HUES64 (cell line): ENCODE data around the gene CARD8.
A peak's percentile ranks its signal among the peaks of the same experiment; 100 is the strongest.

ENCODE experiments used
- H3K27ac ChIP-seq: 2 replicates; pipeline ENCODE4 v1.7.0; 2013; ENCODE audit warnings: low read depth, low read length, inconsistent platforms
- H3K27me3 ChIP-seq: 2 replicates; pipeline ENCODE4 v1.6.1; 2013; ENCODE audit warnings: mild to moderate bottlenecking, low read length; ENCODE audit not compliant: insufficient read depth
- H3K36me3 ChIP-seq: 2 replicates; pipeline ENCODE4 v1.6.1; 2013; ENCODE audit warnings: mild to moderate bottlenecking, low read length; ENCODE audit not compliant: insufficient read depth
- H3K4me1 ChIP-seq: 2 replicates; pipeline ENCODE4 v1.6.1; 2013; ENCODE audit warnings: mild to moderate bottlenecking, low read length, moderate library complexity; ENCODE audit not compliant: insufficient read depth
- H3K4me3 ChIP-seq: 2 replicates; pipeline ENCODE4 v1.5.1; 2013; ENCODE audit warnings: mild to moderate bottlenecking, low read length, moderate library complexity
- H3K9ac ChIP-seq: 2 replicates; pipeline ENCODE4 v1.6.1; 2013; ENCODE audit warnings: mild to moderate bottlenecking, low read depth, low read length
- H3K9me3 ChIP-seq: 2 replicates; pipeline ENCODE4 v1.6.1; 2013; ENCODE audit warnings: low read depth, low read length; ENCODE audit not compliant: insufficient read depth
- WGBS: fragments of 150-250, 120-280 bp; methylation state at CpG from one replicate; pipeline ENCODE4 v1.1.7; 2013; ENCODE audit warnings: missing lambda C conversion rate; 5-methylcytosine and 5-hydroxymethylcytosine counted together

The CARD8 gene

GRCh38 chr19:48169939-48170803, 85.5 kb downstream of the CARD8 start, which contains the start of the genes LIG1 and ZSWIM9:
LIG1 (minus strand) TSS chr19:48170344; CDS start chr19:48165566, 4,778 bp downstream.
ZSWIM9 (plus strand) TSS chr19:48170680; CDS start chr19:48171803, 1,123 bp downstream.
- under 1% methylated on average over 82 of the region's 82 CpGs for WGBS
- H3K9ac ChIP-seq = peak within 1 kb of the TSS; percentile 98
- peak within 1 kb of the TSS; percentile 98 for H3K4me3 ChIP-seq
- H3K36me3 ChIP-seq = peaks cover 30% of the 10 kb centered on the region
- no peaks in the 10 kb centered on the region; the same call in none of the 2 replicates for H3K4me1 ChIP-seq
- peak within 1 kb of the TSS; percentile 96 for H3K27ac ChIP-seq
- no peaks in the 10 kb centered on the region for H3K9me3 ChIP-seq
- H3K27me3 ChIP-seq = no peaks in the 10 kb centered on the region

GRCh38 chr19:48169578-48169938, 86.2 kb downstream of the CARD8 start:
- Histone ChIP-seq H3K9ac (peak overlapping the region; percentile 98; the same call in 1 of the 2 replicates), H3K4me3 (peak overlapping the region; percentile 98), H3K36me3 (peaks cover 27% of the 10 kb centered on the region), H3K27me3 (no peaks in the 10 kb centered on the region), H3K9me3 (no peaks in the 10 kb centered on the region), H3K4me1 (no peaks in the 10 kb centered on the region; the same call in none of the 2 replicates), H3K27ac (peak overlapping the region; percentile 96)
- 0% methylated on average over 14 of the region's 15 CpGs for WGBS

GRCh38 chr19:48168689-48169088, 87.0 kb downstream of the CARD8 start:
- WGBS = 71% methylated on average over 5 of the region's 5 CpGs
- no peak overlapping the region for H3K9ac ChIP-seq
- H3K4me1 ChIP-seq = no peaks in the 10 kb centered on the region; the same call in none of the 2 replicates

GRCh38 chr19:48158210-48158790, 97.4 kb downstream of the CARD8 start:
- peaks cover 59% of the 10 kb centered on the region for H3K36me3 ChIP-seq
- H3K27ac ChIP-seq = no peak overlapping the region
- H3K9ac ChIP-seq = no peak overlapping the region
- no peaks in the 10 kb centered on the region for H3K4me1 ChIP-seq
- H3K4me3 ChIP-seq = no peak overlapping the region
- H3K9me3 ChIP-seq = no peaks in the 10 kb centered on the region
- WGBS = 91% methylated on average over 12 of the region's 12 CpGs
- H3K27me3 ChIP-seq = no peaks in the 10 kb centered on the region

More at GRCh38 chr19:48168689-48169088, 87.0 kb downstream of the CARD8 start:
- H3K36me3 ChIP-seq = peaks cover 26% of the 10 kb centered on the region
- no peak overlapping the region for H3K27ac ChIP-seq
- H3K27me3 ChIP-seq = no peaks in the 10 kb centered on the region
- H3K9me3 ChIP-seq = no peaks in the 10 kb centered on the region
- no peak overlapping the region for H3K4me3 ChIP-seq
